IPS-15b (cell line): ENCODE data around the gene POU3F3.

Experiments
- H3K27me3 ChIP-seq: one replicate; pipeline ENCODE4 v1.6.1; 2013; ENCODE audit warnings: low read length; ENCODE audit not compliant: control insufficient read depth, insufficient read depth
- H3K36me3 ChIP-seq: one replicate; pipeline ENCODE4 v1.6.1; 2013; ENCODE audit warnings: low read length; ENCODE audit not compliant: control insufficient read depth, insufficient read depth
- H3K4me1 ChIP-seq: one replicate; pipeline ENCODE4 v1.6.1; 2013; ENCODE audit warnings: mild to moderate bottlenecking, low read length; ENCODE audit not compliant: control insufficient read depth, insufficient read depth
- H3K4me3 ChIP-seq: one replicate; pipeline ENCODE4 v1.5.1; 2013; ENCODE audit warnings: low read depth, low read length
- H3K9ac ChIP-seq: one replicate; pipeline ENCODE4 v1.6.1; 2013; ENCODE audit warnings: low read depth, mild to moderate bottlenecking, low read length
- H3K9me3 ChIP-seq: one replicate; pipeline ENCODE4 v1.6.1; 2013; ENCODE audit warnings: mild to moderate bottlenecking, low read length; ENCODE audit not compliant: control insufficient read depth, insufficient read depth

Gene POU3F3

GRCh38 chr2:104890685-104891069 lies 36.8 kb downstream of the POU3F3 start:
- H3K4me1 ChIP-seq, result peaks cover 5% of the 10 kb centered on the region
- no peaks in the 10 kb centered on the region for H3K27me3 ChIP-seq
- no peak overlapping the region for H3K9ac ChIP-seq

GRCh38 chr2:104891145-104891544 lies 37.2 kb downstream of the POU3F3 start:
- Histone ChIP-seq H3K4me3 (no peak overlapping the region), H3K9ac (no peak overlapping the region), H3K36me3 (no peaks in the 10 kb centered on the region), H3K27me3 (no peaks in the 10 kb centered on the region), H3K4me1 (peaks cover 5% of the 10 kb centered on the region), H3K9me3 (no peaks in the 10 kb centered on the region)

More at GRCh38 chr2:104890685-104891069, 36.8 kb downstream of the POU3F3 start:
- H3K4me3 ChIP-seq, result no peak overlapping the region
- no peaks in the 10 kb centered on the region for H3K36me3 ChIP-seq
- no peaks in the 10 kb centered on the region for H3K9me3 ChIP-seq

- Histone ChIP-seq H3K27me3 (no peaks in the 10 kb centered on the region), H3K4me3 (no peak overlapping the region), H3K36me3 (no peaks in the 10 kb centered on the region), H3K9ac (no peak overlapping the region), H3K4me1 (no peaks in the 10 kb centered on the region), H3K9me3 (no peaks in the 10 kb centered on the region)
Observed at GRCh38 chr2:104896446-104896845, 42.5 kb downstream of the POU3F3 start.

GRCh38 chr2:104897515-104898184 lies 43.7 kb downstream of the POU3F3 start:
- no peaks in the 10 kb centered on the region for H3K4me1 ChIP-seq
- H3K36me3 ChIP-seq, result no peaks in the 10 kb centered on the region
- no peak overlapping the region for H3K4me3 ChIP-seq
- H3K27me3 ChIP-seq, result no peaks in the 10 kb centered on the region
- H3K9me3 ChIP-seq, result no peaks in the 10 kb centered on the region
- H3K9ac ChIP-seq, result no peak overlapping the region

GRCh38 chr2:104900608-104901007 lies 46.7 kb downstream of the POU3F3 start:
- H3K4me1 ChIP-seq, result no peaks in the 10 kb centered on the region
- H3K36me3 ChIP-seq, result no peaks in the 10 kb centered on the region
- no peaks in the 10 kb centered on the region for H3K27me3 ChIP-seq
- no peak overlapping the region for H3K9ac ChIP-seq
- H3K4me3 ChIP-seq, result no peak overlapping the region
- no peaks in the 10 kb centered on the region for H3K9me3 ChIP-seq

DNA sequence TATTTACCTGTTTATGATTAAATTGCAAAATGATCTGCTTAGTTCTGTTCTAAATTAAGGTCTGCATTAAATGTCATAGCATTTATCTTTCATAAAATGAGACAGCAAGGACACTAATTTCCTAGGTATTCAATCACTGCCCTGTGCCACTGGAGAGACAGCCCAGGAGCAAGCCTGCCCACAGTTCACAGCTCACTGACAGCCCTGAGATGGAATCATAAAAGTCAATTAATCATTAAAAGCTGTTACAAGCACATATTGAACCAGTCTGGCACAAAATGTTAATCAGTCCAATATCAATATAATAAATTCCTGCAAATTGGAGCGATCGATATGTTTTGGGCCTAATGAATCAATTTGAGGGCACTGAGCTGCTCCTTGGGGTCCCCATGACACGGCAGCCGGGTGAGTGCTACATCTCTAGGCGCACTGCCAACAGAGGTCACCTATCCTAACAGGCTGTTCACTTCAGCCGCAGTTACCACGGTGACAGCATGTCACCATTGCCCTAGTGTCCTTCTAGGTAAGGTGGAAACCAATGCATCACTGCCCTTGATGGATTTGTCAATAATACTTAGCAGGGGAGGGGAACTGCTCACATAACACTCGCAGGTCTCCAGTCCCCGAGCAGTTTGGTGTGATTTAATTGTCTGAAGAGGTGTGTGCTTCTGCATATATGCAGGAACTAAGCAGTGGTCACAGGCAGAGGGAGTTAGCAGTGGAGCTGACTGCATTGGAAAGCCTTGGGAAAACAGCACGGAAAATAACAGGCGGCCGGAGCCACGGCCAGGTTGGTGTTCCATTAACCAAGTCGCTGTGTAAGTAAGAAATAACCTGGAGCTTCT lies 47.3 kb downstream of the POU3F3 start:
- Histone ChIP-seq H3K27me3 (no peaks in the 10 kb centered on the region), H3K9me3 (no peaks in the 10 kb centered on the region), H3K9ac (no peak overlapping the region), H3K36me3 (no peaks in the 10 kb centered on the region), H3K4me3 (no peak overlapping the region), H3K4me1 (no peaks in the 10 kb centered on the region)

GRCh38 chr2:104902317-104902716 lies 48.4 kb downstream of the POU3F3 start:
- no peaks in the 10 kb centered on the region for H3K27me3 ChIP-seq
- no peaks in the 10 kb centered on the region for H3K9me3 ChIP-seq
- no peaks in the 10 kb centered on the region for H3K4me1 ChIP-seq
- no peak overlapping the region for H3K9ac ChIP-seq
- no peak overlapping the region for H3K4me3 ChIP-seq
- no peaks in the 10 kb centered on the region for H3K36me3 ChIP-seq
